ENCODE results near the gene MYOG.

DNA sequence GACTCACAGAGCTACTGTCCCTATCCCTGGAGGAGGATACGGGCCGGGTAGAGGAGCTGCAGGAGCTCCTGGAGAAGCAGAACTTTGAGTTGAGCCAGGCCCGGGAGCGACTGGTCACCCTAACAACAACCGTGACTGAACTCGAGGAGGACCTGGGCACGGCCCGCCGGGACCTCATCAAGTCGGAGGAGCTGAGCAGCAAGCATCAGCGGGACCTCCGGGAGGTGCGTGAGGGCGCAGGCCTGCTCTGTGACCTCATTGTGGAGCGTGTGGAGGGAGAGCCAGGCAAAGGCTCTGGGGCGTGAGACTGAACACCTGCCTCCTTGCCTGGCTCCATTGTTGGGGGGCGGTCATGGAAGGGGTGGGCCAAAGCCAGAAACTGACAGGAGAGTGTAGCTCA lies 40.5 kb downstream of the MYOG start:
- no peak for TF ChIP-seq GATA2 (IDR thresholded peaks at IDR 0.05; ENCODE audit: low read depth, low read length)
- no peak for TF ChIP-seq GATA3 (IDR thresholded peaks at IDR 0.05; ENCODE audit: low read depth, low read length)

All from SH-SY5Y (cell line).